Stomach (tissue), 9 donors: Measurements from ENCODE around the gene PLPP4. TPM values are rescaled to one million over a fixed set of nuclear protein-coding genes. Genes with fewer than 3 reads are reported as not detected.
A peak's percentile ranks its signal among the peaks of the same experiment; 100 is the strongest.

Experiments used
- DNase-seq, 2 donors: peaks; one replicate each; pipeline versions ENCODE4 v3.0.0 to v3.0.0-alpha.2; 2013 to 2019
- H3K27ac ChIP-seq, 5 donors: fragments of 200-600 bp in 4 of 5; sonication (generic) in 4 of 5; one replicate each; pipeline ENCODE4 v1.5.1; 2013 to 2019; ENCODE audit warnings: mild to moderate bottlenecking in 1 of 5, moderate library complexity in 1 of 5
- H3K27me3 ChIP-seq, 3 donors: fragments of 200-600 bp; sonication (generic); one replicate each; pipeline ENCODE4 v1.5.1; 2017 to 2019; ENCODE audit warnings: mixed run types in 1 of 3
- H3K36me3 ChIP-seq, 4 donors: fragments of 200-600 bp; sonication (generic); 1 replicate in 3 of 4; 2 replicates in 1 of 4; pipeline ENCODE4 v1.5.1; 2016 to 2019
- H3K4me1 ChIP-seq, 4 donors: fragments of 200-600 bp; sonication (generic); one replicate each; pipeline ENCODE4 v1.5.1; 2016 to 2019
- H3K4me3 ChIP-seq, 4 donors: fragments of 200-600 bp; sonication (generic) in 3 of 4; one replicate each; pipeline ENCODE4 v1.5.1; 2016 to 2019; ENCODE audit warnings: mild to moderate bottlenecking in 1 of 4
- H3K9me3 ChIP-seq, 4 donors: fragments of 200-600 bp; sonication (generic); one replicate each; pipeline ENCODE4 v1.5.1; 2016 to 2019
- CTCF ChIP-seq, 7 experiments: fragments of 450-650 bp in 4 of 7; fragments of 200-600 bp in 3 of 7; sonication (generic) in 3 of 7; IDR thresholded peaks; one replicate each; pipeline ENCODE4 v1.5.1; 2016 to 2019; ENCODE audit warnings: antibody characterized with exemption in 7 of 7, control low read depth in 2 of 7, mild to moderate bottlenecking in 1 of 7
- EP300 ChIP-seq: sonication (generic); formaldehyde crosslinking; IDR thresholded peaks from one replicate; pipeline ENCODE4 v1.6.1; 2017; ENCODE audit warnings: antibody characterized with exemption
- POLR2A ChIP-seq, 4 donors: fragments of 450-650 bp; IDR thresholded peaks; one replicate each; pipeline ENCODE4 v1.6.1; 2016; ENCODE audit warnings: antibody characterized with exemption in 4 of 4, control low read depth in 2 of 4, mild to moderate bottlenecking in 1 of 4, moderate library complexity in 1 of 4
- POLR2AphosphoS5 ChIP-seq, 3 donors: sonication (generic); formaldehyde crosslinking; IDR thresholded peaks; one replicate each; pipeline ENCODE4 v1.6.1; 2016; ENCODE audit warnings: antibody characterized with exemption in 3 of 3
- WGBS, 5 donors: extraction: QIAGEN DNeasy Blood & Tissue Kit in 3 of 5; methylation state at CpG; one replicate each; pipeline versions ENCODE4 v1.1.5 to v1.1.7; 2013 to 2018; 5-methylcytosine and 5-hydroxymethylcytosine counted together
- intact Hi-C: fragments of 100-400 bp; cut with DNase I; formaldehyde crosslinking; loops from one replicate; pipeline ENCODE4 v1.15.1; 2023; ENCODE audit warnings: low total_unique reads
- polyA plus RNA-seq, 3 donors: library from polyadenylated mRNA; stranded (reverse); fragments of 200-250 nt; gene quantifications; one replicate each; pipeline ENCODE4 v1.2.3, GENCODE V29; 2013
- total RNA-seq, 5 donors: library from RNA; depleted of rRNA; stranded (reverse); fragments of >200 nt; gene quantifications; one replicate each; pipeline versions ENCODE4 v1.1.0 to v1.2.3, GENCODE V29; 2014 to 2016
- donor health status: healthy with polysubstance abuse.
- donor health status: Bipolar disorder and iron deficiency.
- donor health status: healthy.

PLPP4 gene
- total and polyA plus RNA-seq, 8 donors, result not detected

GRCh38 chr10:120492346-120492745 is 35.3 kb downstream of the PLPP4 start:
- WGBS, 5 donors, result 20 to 37% (median 34%) methylated on average over 3 of the region's 3 CpGs
- TF ChIP-seq EP300, result no peak
- TF ChIP-seq CTCF (IDR thresholded peaks at IDR 0.05), result no peak
- TF ChIP-seq POLR2A (IDR thresholded peaks at IDR 0.05), result no peak
- no peak for TF ChIP-seq POLR2AphosphoS5 (IDR thresholded peaks at IDR 0.05)
- Histone ChIP-seq H3K4me1 (no peaks in the 10 kb centered on the region), H3K9me3 (no peaks in the 10 kb centered on the region), H3K36me3 (no peaks in the 10 kb centered on the region), H3K4me3 (no peak overlapping the region), H3K27me3 (peaks cover 0 to 3% (median 0%) of the 10 kb centered on the region in 3 donors), H3K27ac (no peak overlapping the region)
- DNase-seq, result no peak
- intact Hi-C loops, result no loop called here

GRCh38 chr10:120493411-120494312 is 36.6 kb downstream of the PLPP4 start:
- Histone ChIP-seq H3K36me3 (no peaks in the 10 kb centered on the region), H3K9me3 (no peaks in the 10 kb centered on the region), H3K27me3 (peaks cover 0 to 3% (median 0%) of the 10 kb centered on the region in 3 donors), H3K4me1 (no peaks in the 10 kb centered on the region), H3K4me3 (no peak overlapping the region), H3K27ac (no peak overlapping the region)
- 80 to 85% (median 83%) methylated on average over 11 of the region's 11 CpGs for WGBS, 5 donors
- intact Hi-C loops, result no loop called here
- no peak for TF ChIP-seq EP300
- no peak for TF ChIP-seq POLR2A (IDR thresholded peaks at IDR 0.05)
- TF ChIP-seq POLR2AphosphoS5 (IDR thresholded peaks at IDR 0.05), result no peak
- no peak for TF ChIP-seq CTCF (IDR thresholded peaks at IDR 0.05)
- DNase-seq, result no peak

GRCh38 chr10:120494313-120494710 is 37.3 kb downstream of the PLPP4 start:
- no peaks in the 10 kb centered on the region for H3K4me1 ChIP-seq
- no peak for DNase-seq
- H3K27me3 ChIP-seq, result peaks cover 0 to 3% (median 0%) of the 10 kb centered on the region in 3 donors
- no peaks in the 10 kb centered on the region for H3K36me3 ChIP-seq
- 84 to 91% (median 86%) methylated on average over 5 to 6 of the region's 6 CpGs for WGBS, 5 donors
- H3K9me3 ChIP-seq, result no peaks in the 10 kb centered on the region
- intact Hi-C loops, result no loop called here
- H3K4me3 ChIP-seq, result no peak overlapping the region
- no peak for TF ChIP-seq EP300
- no peak for TF ChIP-seq POLR2A (IDR thresholded peaks at IDR 0.05)
- TF ChIP-seq POLR2AphosphoS5 (IDR thresholded peaks at IDR 0.05), result no peak
- TF ChIP-seq CTCF (IDR thresholded peaks at IDR 0.05), result no peak
- H3K27ac ChIP-seq, result no peak overlapping the region

- no peak overlapping the region for H3K4me3 ChIP-seq
- H3K4me1 ChIP-seq, result no peaks in the 10 kb centered on the region
- intact Hi-C loops, result no loop called here
- peak in 1 of 2 donors; percentile 36 for DNase-seq
- no peak for TF ChIP-seq CTCF (IDR thresholded peaks at IDR 0.05)
- no peak for TF ChIP-seq POLR2AphosphoS5 (IDR thresholded peaks at IDR 0.05)
- TF ChIP-seq POLR2A (IDR thresholded peaks at IDR 0.05), result no peak
- no peak for TF ChIP-seq EP300
- H3K9me3 ChIP-seq, result no peaks in the 10 kb centered on the region
- H3K36me3 ChIP-seq, result no peaks in the 10 kb centered on the region
- H3K27ac ChIP-seq, result no peak overlapping the region
- WGBS, 5 donors, result 30 to 43% (median 35%) methylated on average over 5 of the region's 5 CpGs
- H3K27me3 ChIP-seq, result peaks cover 0 to 3% (median 0%) of the 10 kb centered on the region in 3 donors
Measured at GRCh38 chr10:120495226-120496009, 38.4 kb downstream of the PLPP4 start.
